A204.1 (cell line): ENCODE data around the gene RPS21.
"Not testable (repeated sequence)": the region's sequence is repeated elsewhere in the genome, so short reads cannot be mapped to it uniquely, and the experiment has no call there.

Source experiments
- FAIRE-seq: peaks from 2 replicates; lab custom pipeline; 2012; peaks lifted over from hg19 to GRCh38; lab: Jason Lieb, UNC

Gene RPS21

GRCh38 chr20:62365814-62366369, 21.0 kb upstream of the RPS21 start:
- no peak for FAIRE-seq

GRCh38 chr20:62366370-62367135, 20.4 kb upstream of the RPS21 start:
- FAIRE-seq, result no peak

- FAIRE-seq, result no peak
Observed at GRCh38 chr20:62367136-62367632, 19.7 kb upstream of the RPS21 start, which contains the start of gene LAMA5. Gene LAMA5 (minus strand): TSS chr20:62367312. CDS start chr20:62367245, 67 bp downstream.

- FAIRE-seq, result no peak
Observed at GRCh38 chr20:62367633-62368391, 19.1 kb upstream of the RPS21 start.

GRCh38 chr20:62368392-62368975, 18.4 kb upstream of the RPS21 start:
- FAIRE-seq, result no peak

- no peak for FAIRE-seq
Observed at GRCh38 chr20:62368976-62369814, 17.7 kb upstream of the RPS21 start.

- no peak for FAIRE-seq
Observed at GRCh38 chr20:62369815-62370114, 17.1 kb upstream of the RPS21 start.

- FAIRE-seq, result no peak
Observed at GRCh38 chr20:62370115-62370806, 16.6 kb upstream of the RPS21 start.

- FAIRE-seq, result no peak
Observed at GRCh38 chr20:62370807-62371587, 15.9 kb upstream of the RPS21 start.

- FAIRE-seq, result no peak
Observed at GRCh38 chr20:62371588-62372041, 15.3 kb upstream of the RPS21 start.

- FAIRE-seq, result no peak
Observed at GRCh38 chr20:62372042-62372993, 14.6 kb upstream of the RPS21 start.

- not testable (repeated sequence) for FAIRE-seq
Observed at GRCh38 chr20:62373631-62374179, 13.2 kb upstream of the RPS21 start.

- FAIRE-seq, result no peak
Observed at GRCh38 chr20:62374331-62375152, 12.4 kb upstream of the RPS21 start.

- FAIRE-seq, result no peak
Observed at GRCh38 chr20:62376112-62377063, 10.5 kb upstream of the RPS21 start.

- no peak for FAIRE-seq
Observed at GRCh38 chr20:62377064-62377461, 9.8 kb upstream of the RPS21 start.

GRCh38 chr20:62377615-62378178, 9.2 kb upstream of the RPS21 start:
- FAIRE-seq, result no peak
